HG03175 (cell line): ENCODE data around the gene CEMP1.

Source experiments
- ATAC-seq: cut with Tn5 transposase; IDR thresholded peaks from one replicate; pipeline ENCODE4 v1.9.1; 2021; ENCODE audit warnings: mild to moderate bottlenecking, moderate library complexity; ENCODE audit not compliant: unreplicated experiment

CEMP1 gene

DNA sequence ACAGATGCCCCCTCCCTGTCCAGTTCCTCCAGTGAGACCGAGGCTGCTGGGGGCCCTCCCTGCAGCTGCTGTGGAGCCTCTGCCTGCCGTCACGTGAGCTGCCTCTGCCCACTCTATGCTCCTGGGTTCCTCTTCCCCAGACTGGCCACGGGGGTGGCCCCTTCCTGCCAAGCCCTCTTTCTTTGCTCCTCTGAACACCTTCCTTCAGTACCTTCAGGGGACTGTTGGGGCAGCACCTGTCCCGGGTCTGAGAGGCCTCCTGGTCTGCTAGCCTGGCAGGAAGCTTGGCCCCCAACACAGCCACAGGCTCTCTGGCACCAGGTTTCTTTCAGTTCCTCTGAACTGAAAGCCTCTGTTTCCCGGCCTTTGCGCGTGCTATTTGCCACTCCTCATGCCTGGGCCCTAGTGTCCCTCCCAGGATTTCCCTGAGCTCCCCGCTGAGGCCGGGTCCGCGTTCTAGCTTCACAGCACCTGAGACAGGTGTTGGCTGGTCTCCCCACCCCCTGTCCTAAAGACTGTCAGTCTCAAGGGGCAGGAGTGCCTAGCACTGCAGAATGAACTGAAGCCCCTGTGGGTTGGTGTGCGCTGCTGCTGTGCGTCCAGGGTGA is 24.1 kb downstream of the CEMP1 start:
- ATAC-seq = peak; percentile 65

DNA sequence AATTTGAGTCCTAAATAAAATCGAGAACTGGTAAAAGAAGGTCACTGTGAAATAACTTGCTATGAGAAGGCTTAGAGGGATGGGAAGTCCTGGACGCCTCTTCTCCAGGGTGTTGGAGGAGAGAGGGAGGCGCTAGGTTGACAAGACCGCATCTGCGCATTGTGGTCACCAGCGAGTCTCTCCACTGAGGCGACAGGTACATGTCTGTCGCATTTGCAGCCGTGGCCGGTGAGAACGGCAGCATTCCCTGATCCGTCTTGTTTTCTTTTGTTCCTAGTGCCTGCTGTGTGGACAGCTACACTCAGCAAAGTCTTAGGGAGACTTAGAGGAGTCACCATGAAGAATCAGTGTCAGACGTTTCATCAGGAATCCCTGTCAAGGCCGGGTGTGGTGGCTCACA is 25.5 kb downstream of the CEMP1 start:
- ATAC-seq = no peak

GRCh38 chr16:2501946-2502895 is 29.0 kb downstream of the CEMP1 start:
- no peak for ATAC-seq

DNA sequence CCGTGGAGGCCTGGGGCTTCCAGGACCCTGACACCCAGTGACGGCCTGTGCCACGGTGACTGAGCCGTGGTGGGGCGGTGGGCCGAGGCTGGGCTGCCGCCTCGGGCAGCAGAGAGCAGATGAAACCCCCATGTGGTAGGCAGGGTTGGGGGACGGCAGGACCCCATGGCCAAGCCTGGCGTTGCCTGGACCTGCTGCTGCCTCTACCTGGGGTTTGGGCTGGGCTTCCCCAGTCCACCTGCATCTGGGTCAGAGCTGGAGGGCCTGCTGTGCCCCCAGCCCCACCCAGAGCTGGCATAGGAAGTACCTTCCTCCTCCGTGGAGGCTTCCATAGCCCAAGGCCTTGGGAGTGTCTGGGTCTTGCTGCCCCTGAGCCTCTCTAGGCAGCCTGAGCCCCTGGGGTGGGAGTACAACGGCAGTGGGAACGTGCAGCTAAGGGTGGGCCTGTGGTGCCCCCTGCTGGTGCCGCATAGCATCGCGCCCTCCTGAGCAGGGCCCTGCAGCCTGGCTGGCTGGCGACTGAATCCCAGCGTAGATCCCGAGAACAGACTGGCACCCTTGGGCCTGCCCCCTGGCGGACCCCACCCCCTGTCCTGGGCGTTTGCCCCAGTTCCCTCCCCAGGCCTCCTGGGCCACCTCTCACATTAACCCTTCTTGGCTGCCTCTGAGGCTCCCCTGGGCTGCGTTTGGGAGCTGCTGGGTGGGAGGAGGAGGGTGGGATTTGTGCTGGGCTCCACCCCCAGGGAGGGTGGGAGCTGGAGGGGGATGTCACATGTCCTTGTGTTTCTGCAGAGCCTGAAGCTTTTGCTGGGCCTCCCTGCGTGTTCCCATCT is 30.1 kb downstream of the CEMP1 start:
- no peak for ATAC-seq

- ATAC-seq = no peak
Measured at GRCh38 chr16:2500430-2500917, 30.7 kb downstream of the CEMP1 start.

DNA sequence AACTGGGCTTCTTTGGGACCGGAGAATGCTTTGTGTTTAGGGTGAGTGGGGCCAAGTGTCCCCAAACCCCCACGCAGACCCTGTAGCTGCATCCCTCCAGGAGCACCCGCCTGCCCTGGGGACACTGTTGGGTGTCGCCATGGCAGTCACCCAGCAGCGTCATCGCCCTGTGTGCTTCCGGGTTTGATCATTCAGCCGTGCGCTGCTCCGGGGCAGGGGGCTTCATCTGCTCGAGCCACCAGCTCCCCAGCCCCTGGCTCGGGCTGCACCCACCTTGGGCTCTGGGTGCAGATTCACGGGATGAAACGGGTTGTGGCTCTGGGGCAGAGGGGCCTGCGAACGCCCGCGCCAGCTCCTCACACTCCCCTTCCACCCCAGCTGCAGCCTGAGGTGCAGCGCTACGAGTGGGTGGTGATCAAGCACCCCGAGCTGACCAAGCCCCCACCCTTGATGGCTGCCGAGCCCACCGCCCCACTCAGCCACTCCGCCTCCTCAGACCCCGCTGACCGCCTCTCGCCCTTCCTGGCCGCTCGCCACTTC is 31.2 kb downstream of the CEMP1 start:
- ATAC-seq = no peak

DNA sequence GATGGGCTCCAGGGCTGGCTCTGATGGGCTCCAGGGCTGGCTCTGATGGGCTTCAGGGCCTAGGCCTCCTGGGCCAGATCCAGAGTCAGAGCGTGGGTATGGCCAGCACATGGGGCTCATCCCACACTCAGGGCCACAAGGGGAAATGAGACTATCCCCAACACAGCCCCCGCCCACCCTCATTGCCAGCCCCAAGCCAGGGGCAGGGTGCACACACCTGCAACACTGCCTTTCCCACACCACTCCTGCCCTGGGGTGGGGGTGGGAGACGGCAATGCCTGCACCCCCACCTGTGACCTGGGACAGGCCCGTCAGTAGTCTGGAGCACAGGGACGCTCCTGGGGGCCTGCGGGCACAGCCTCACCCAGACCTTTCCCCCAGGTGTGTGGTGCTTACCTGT is 31.8 kb downstream of the CEMP1 start:
- ATAC-seq = no peak

GRCh38 chr16:2498531-2499253 is 32.5 kb downstream of the CEMP1 start:
- ATAC-seq = no peak

DNA sequence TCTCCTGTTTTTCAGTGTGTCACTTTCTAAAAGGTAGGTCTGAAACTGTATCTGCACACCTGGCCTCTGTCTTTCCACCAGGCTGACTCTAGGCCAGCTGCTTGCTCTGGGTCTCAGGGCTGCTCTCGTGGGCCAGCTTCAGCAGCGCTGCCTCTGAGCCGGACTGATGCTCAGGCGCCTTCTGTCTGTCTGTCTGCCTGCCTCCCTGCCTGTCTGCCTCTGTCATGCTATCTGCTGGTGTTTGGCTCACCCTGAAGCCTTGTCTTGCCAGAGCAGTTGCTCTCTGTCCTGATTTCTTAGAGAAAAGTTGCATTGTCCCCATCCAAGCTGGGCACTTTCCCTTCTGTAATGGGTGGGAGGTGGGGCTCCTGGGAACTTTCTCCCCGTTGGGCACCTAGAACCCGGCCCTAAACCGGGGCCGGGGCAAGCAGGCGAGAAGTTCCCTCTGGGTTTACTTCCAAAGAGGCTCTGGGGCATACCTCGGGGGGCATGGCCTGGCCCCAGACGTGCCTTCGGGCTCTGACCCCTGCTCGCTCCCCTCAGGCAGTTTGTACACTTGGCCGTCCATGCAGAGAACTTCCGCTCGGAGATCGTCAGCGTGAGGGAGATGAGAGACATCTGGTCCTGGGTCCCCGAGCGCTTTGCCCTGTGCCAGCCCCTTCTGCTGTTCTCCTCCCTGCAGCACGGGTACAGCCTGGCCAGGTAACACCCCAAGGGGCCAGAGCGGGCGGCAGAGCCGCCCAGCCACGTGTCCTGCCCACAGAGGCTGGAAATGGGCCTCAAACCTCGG is 33.3 kb downstream of the CEMP1 start:
- no peak for ATAC-seq

GRCh38 chr16:2497116-2497630 is 34.0 kb downstream of the CEMP1 start:
- no peak for ATAC-seq

DNA sequence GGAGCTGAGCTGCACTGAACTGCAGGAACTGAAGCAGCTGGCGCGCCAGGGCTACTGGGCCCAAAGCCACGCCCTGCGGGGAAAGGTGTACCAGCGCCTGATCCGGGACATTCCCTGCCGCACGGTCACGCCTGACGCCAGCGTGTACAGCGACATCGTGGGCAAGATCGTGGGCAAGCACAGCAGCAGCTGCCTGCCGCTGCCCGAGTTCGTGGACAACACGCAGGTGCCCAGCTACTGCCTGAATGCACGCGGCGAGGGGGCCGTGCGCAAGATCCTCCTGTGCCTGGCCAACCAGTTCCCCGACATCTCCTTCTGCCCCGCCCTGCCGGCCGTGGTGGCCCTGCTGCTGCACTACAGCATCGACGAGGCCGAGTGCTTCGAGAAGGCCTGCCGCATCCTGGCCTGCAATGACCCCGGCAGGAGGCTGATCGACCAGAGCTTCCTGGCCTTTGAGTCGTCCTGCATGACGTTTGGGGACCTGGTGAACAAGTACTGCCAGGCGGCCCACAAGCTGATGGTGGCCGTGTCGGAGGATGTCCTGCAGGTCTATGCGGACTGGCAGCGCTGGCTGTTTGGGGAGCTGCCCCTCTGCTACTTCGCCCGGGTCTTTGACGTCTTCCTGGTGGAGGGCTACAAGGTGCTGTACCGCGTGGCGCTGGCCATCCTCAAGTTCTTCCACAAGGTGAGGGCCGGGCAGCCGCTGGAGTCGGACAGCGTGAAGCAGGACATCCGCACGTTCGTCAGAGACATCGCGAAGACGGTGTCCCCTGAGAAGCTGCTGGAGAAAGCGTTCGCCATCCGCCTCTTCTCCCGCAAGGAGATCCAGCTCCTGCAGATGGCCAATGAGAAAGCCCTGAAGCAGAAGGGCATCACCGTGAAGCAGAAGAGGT is 34.7 kb downstream of the CEMP1 start:
- ATAC-seq = no peak

- no peak for ATAC-seq
Measured at GRCh38 chr16:2495041-2495440, 36.2 kb downstream of the CEMP1 start.

- no peak for ATAC-seq
Measured at GRCh38 chr16:2494616-2495015, 36.6 kb downstream of the CEMP1 start.

DNA sequence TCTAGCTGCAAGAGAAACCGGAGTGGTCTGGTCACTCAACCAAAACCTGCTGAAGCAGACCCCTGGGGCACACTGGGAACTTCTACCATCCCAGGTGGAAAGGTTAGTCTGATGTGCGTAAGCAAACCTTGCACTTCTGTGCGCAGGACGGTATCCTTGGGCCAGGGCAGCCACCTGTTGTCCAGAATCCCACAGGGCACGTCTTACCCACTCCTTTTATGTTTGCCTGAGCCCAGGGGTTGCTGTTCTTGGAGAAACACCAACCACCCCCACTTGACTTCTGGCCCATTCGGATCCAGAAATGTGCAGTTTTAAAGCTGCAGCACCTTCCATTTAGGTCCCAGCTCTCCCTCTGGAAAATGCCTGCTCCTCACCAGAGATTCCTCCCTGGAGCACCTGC is 37.6 kb downstream of the CEMP1 start:
- no peak for ATAC-seq

DNA sequence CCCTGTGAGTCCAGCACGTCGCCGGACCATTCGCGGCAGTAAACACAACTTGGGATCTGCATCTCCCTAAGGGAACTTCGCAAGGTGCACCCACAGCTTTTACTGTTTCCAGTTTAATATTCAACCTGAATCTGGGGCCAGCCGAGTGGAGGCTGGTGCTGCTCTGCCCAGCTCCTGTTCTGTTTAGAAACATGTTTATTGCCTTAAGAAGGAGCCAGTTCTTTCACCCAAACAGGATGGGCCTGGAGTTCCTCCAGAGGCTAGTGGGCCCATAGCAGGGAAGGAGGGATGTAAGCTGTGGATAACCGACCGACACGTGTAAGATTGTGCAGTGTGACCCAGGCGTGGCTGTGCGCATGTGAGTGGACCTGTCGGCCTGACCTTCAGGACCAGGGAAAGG is 38.9 kb downstream of the CEMP1 start:
- ATAC-seq = no peak

DNA sequence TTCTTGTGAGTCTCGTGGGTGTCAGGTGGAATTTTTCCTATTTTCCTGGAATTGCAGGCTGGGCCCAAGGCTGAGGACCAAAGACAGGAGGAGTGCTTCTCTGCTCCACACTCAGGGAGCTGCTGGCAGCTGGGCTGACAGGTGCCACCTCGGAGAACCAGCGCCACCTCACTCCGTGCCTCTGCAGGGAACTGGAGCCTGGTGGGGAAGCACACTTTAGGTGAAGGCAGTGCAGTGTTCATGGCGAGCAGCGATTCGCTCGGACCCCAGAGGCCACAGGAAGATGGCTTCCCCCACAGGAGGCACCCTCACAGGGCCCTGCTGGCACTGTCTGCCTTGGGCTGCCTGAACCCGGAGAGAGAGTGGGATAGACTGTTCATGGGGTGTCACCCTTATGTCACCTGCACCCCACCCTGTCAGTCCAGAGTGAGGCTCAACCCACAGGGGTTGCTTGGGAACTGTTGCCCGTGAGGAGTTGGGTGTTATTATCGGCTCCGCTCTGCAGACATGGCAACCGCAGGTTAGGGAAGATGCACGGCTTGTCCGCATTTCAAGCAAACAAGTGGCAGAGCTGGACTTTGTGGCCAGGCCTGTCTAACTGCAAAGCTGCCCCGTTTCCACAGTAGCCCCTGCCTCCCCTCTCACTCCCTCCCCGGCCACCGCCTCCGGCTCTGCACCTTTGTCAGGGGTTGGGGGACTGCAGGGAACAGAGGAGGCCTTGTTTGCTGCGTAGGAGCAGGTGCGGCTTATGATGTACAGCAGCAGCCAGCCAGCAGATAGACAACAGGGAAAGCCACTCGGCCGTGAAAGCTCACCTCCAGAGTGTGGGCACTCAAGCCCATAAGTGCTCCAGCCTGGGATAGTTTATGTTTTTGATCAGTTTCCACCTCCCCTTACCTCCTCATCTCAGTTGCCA is 40.8 kb downstream of the CEMP1 start:
- no peak for ATAC-seq

DNA sequence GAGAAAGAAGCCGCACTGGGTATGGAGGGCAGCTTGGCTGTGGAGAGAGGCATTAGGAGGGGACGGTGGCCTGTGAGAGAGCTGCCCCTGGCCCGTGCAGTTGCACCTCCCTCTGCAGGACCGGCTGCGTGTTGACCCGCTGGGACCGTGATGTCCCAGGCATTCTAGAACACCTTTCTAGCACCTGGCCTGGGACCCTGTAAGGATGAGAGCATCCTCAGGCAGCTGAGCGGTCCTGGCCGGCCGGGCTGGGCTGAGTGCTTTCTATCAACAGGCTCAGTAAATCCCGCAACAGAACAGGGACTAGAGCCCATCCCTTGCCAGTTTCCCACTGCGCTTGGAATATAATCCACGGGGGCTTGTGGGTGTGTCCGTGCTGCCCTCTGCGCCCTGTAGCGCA is 41.6 kb downstream of the CEMP1 start:
- no peak for ATAC-seq
